M059J (cell line): Measurements from ENCODE around the gene ASTN2. TPM values are rescaled to one million over a fixed set of nuclear protein-coding genes. Genes with fewer than 3 reads are reported as not detected.
A peak's percentile ranks its signal among the peaks of the same experiment; 100 is the strongest.

Experiments
- DNase-seq: peaks from one replicate; pipeline ENCODE4 v3.0.0-alpha.2; 2012; ENCODE audit warnings: low read depth
- total RNA-seq: library from RNA; depleted of rRNA; stranded (reverse); fragments of >200 nt; shearing (Covaris generic); gene quantifications from 2 replicates; pipeline ENCODE4 v1.2.3, GENCODE V29; 2014

ASTN2 gene
- total RNA-seq, 1 experiment from 2014 or later = 4.2 TPM

DNA sequence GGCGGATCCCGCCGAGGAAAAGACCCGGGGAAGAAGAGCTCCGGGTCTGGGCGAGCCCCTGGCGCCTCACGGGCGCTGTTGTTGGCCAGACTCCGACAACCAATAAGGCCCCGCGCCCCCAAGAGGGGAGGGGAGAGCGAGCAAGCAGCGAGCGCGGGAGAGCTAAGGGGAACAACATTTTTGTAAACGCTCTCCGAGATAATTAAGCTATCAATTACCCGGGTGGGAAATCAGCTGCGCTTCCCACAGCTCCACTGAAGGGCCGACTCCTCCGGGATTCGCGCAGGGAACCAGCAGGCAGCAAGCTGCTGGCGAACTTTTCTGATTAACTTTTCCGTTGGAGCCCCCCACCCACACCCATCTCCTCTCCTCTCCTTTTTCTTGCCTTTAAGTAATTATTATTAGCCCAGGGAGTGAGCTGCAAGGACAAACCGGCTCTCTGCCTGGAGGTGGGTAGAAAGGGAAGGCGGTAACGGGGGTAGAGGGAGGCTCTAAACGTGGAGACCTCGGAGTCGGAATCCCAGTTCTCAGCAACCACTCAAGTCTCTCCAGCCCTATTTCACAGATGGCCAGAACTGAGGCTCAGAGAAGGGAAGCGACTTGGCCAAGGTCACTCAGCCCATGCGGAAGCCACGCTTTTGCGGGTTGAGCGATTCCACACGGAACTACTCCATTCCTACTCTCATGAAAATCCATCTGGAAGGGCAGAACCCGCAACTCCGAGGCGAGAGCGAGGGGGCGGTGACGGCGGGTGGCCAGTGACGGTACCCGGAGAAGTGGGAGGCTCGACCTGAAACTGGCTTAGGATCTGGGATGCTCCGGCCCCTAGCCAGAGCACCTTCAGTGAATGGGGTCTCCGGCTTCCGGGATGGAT lies 1.3 kb downstream of the ASTN2 start:
- DNase-seq = no peak

- DNase-seq = no peak
Observed at GRCh38 chr9:117412841-117413240, 2.0 kb downstream of the ASTN2 start.

DNA sequence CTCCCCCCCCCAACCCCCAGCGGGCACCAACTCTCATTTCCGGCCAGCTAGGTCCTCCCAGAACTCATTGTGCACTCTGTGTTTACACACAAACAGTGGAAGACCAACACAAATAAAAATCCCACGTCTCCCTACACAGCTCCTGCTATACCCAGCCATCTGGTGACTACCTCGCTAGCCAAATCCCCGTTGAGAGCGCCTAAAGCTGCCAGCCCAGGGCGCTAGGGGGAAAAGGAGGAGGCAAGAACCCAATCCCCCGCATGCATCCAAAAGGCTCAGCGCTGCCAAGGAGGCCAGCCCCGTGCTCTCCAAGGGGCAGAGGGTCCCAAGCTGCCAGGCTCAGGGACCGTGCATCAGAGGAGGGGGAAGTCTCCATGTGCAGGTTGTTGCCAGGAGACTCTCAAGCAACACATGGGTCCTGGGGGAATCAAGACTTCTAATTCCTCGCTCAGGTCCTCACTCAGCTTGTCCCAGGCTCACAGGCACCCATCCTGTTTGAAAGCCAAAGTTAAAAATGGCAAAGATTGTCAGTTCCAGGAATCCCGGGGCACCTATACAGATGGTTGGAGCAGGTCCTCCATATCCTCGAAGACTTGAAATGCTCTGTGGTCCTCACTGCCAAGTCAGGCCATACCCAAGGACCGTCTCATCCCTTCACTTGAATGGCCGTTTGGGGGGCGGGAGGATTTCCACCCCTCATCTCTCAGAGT lies 2.7 kb downstream of the ASTN2 start:
- no peak for DNase-seq

DNA sequence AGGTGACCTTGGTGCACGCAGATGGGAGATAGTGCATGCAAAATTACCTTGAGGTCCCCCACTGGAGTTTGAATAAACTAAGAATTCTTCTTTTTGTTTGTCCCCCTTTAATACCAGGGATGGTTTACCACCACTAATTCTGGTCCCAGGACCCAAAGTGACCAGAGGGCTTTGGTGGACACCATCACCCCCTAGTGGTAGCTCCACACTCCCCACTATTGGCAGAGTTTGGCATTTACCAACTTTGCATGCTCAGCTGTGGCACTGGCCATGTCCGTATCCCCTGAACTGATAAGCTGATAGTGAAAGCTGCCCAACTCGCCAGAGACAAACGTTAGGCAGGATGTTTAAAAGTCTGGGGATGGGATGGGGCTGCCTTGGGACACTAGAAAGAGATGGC lies 3.3 kb downstream of the ASTN2 start:
- peak; percentile 37 for DNase-seq

DNA sequence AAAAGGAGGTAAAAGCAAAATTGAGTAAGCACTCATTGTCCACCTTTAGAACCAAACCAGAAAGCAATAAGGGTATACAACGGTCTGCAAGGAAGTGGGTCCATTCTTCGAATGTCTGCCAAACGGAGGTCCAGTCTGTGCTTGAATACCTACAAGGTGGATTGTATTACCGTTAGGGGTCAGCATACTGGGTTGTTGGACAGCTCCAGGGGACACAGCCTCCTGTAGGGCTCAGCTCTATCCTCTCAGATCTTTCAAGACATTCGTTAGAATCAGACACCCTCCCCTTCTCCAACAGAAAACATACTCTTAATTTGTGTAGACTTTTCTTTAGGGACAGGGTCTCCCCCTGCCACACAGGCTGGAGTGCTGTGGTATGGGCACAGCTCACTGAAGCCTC lies 5.5 kb downstream of the ASTN2 start:
- no peak for DNase-seq

GRCh38 chr9:117407436-117408022 lies 7.3 kb downstream of the ASTN2 start:
- no peak for DNase-seq

DNA sequence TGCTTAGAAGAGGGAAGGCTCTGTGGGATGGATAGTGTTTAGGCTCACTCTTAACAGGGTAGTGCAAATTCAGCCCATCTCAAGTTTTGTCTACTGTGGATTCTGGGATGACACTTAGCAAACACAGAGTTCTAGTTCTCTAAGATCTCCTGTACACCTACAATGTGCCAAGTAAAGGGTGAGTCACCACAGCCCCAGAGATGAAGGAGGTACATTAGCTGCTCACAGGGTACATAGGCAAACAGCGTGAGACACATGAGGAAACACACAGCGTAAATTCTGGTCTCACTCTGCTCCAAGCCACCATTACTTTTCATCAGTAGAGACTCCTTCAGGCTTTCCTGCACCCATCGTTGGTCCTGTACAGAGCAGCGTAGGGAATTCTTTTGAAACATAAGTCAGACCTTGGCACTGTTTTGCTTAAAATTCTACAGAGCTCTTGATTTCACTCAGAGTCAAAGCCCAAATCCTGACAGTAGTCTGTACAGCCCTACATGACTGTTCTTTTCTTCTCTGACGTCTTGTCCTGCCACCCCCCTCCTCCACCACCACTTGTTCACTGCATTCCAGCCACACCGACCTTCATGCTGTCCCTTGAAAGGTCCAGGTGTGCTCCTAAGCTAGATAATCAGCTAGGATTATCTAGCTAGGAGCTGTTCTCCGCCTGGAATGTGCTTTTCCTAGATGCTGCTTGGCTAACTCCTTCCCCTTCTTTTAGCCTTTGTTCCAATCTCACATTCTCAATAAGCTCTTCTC lies 8.7 kb downstream of the ASTN2 start:
- DNase-seq = no peak

- DNase-seq = no peak
Observed at GRCh38 chr9:117403848-117404247, 11.0 kb downstream of the ASTN2 start.

DNA sequence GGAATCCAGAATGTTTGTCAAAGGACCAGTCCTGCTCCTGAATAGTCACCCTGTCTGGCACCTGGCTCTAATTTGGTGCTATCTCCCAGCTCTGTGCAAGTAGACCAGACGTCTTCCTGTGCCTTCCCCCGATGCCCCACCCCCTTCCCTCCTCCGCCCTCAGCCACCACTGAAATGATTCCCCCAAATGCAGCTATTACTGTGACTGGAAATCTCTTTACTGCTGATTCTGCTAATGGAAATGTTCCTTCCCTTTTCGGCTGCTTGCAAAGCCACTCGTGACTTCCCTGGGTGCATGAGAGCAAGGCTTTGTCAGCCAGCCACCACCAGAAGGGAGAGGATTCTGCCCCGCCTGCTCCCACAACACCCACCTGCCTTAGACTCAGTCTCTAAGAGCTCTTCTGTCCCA lies 11.4 kb downstream of the ASTN2 start:
- DNase-seq = no peak

GRCh38 chr9:117400171-117400570 lies 14.7 kb downstream of the ASTN2 start:
- no peak for DNase-seq

DNA sequence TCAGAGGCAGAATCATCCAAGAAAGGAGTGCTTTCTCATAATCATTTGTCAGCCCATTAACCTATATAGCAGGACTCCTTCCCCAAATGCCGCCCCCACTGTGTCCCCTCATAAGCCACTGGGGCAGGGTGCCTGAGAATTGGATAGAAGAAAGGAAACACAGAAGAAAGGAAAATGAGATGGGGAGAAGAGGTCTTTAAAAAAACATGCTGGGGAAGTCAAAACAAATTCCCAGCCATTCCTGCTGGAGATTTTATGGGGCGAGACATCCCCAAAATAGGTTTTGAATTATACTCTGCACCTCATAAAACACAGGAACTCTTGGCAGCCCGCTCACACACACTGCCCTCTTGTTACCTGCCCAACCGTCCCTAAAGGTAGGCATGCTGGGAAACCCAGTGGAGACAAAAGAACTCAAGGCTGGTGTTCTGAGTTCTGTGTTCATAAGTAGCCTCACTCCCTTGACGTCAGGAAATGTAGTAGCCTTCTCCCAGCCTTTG lies 19.7 kb downstream of the ASTN2 start:
- no peak for DNase-seq

- no peak for DNase-seq
Observed at GRCh38 chr9:117394655-117395054, 20.2 kb downstream of the ASTN2 start.

DNA sequence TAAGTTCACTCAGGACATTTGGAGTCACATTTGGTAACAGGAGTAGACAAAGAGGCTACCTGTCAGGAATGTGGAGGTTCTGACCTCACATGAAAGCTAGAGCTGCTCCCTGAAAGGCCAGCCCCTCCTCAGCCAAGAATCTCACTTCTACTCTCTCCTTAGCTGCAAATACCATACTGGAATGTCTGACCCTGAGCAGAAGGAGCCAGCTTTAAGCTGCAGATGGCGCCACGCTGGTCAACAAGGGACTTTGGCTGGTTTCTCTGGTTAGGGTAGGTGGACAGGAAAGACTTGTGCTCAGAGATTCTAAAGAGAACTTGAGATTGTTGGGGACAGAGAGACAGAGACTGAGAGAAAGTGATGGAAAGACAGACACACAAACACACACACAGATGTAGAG lies 21.9 kb downstream of the ASTN2 start:
- no peak for DNase-seq

DNA sequence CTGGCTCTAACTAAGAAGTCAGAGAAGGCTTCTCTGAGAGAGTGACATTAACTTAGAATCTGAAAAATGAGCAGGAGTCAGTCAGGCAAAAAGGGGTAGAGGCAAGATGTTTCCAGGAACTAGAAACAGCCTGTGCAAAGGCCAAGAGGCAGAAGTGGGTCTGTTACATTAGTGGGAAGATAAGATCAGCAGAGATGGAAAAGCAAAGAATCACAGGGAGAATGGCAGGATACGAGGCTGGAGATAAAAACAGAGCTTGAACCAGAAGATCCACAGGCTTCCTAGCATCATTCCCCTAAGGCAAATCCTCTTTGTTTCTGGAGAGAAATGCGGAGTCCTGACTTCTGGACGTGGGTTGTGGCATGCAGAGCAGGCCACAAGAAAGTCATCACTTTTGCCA lies 27.4 kb downstream of the ASTN2 start:
- DNase-seq = no peak

DNA sequence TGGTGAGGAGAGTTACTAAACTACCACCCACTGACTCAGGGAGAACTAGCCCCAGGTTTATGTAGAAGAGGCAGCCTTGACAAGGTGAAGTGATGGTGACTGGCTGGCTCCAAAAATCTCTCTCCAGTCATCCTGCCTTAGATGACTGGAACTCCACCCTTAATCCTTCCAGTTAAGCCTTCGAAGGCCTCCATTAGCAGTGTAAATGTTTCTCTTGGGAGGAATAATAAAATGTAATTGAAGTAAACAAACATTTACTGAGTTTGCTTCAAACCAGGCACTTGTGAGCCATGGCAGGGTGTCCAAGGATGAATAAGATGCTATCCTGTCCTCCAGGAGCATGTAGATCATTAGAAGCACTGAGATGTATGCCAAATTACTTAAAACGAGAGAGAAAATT lies 35.5 kb downstream of the ASTN2 start:
- no peak for DNase-seq

DNA sequence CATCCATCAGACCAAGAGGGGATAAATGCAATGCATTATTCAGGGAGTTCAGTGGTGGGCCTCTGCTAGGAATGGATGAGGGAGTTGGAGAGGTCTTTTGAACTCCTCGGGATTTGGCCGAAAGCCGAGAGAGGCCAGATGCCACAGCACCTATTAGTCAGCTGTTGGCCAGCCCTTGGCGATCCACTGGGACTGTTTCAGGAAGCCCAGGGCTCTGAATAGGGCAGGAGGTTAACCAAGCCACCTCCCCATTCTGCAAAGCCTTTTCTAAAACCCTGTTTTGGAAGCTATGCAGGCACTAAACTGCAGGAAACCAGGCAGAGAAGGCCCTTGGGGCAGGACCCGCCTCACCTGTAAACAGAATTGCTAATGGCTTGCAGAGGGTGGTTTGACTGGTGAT lies 37.8 kb downstream of the ASTN2 start:
- DNase-seq = peak; percentile 2

DNA sequence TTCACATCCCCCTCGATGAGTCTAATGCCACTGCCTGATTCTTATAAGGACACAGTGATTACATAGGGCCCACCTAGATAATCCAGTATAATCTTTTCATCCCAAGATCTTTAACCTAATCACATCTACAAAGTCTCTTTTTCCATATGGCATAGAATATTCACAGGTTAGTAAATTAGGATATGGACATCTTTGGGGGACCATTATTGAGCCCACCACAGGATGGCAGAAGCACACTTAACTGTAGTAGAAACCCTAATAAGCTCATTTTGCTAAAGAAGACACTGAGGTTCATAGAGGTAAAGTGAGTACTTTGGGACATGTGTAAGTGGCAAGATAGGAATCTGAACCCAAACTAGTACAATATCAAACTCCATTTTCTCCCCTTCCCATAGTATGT lies 38.9 kb downstream of the ASTN2 start:
- DNase-seq = no peak

- DNase-seq = no peak
Observed at GRCh38 chr9:117374076-117374725, 40.7 kb downstream of the ASTN2 start.

DNA sequence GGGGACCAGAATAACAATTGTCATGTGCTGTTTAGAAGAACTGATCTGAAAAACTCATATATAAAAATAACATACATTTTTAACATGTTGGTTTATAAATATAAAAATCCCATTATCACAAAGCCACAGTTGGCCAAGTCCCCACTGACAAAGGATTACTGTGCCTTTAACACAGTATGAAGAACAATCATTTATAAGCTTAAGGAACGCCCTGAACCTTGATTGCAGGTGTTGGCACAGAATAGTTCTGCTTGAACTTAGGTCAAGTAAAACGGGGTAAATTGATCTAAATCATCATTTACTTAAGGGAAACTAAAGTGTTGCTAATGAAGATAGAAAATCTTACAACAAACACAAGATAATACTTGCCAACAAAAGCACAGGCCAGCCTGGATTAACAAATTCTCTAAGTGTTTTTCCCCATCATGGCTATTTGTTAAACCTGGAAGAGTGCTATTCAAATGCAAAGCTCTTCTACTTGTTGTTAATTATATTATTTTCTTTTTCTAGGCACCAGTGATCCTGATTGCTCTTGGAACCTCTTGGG lies 46.1 kb downstream of the ASTN2 start:
- DNase-seq = no peak

DNA sequence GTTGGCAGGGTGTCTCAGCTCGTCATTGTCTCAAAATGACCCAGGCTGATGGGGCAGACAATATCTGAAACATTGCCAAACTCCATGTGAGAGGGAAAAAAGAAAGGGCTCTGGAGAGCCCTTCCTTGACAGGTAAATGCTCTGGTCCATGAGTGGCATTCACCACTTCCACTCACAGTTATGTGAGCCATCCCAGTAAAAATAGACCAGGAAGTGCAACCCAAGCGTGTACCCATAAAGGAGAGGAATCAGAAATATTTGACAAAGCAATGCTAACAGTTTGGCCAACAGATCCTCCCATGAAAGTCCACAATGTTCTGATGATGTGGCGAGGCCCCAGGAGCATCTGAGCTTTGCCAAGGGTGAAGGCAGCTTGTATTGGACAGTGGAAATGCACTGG lies 49.4 kb downstream of the ASTN2 start:
- no peak for DNase-seq

GRCh38 chr9:117363006-117363405 lies 51.9 kb downstream of the ASTN2 start:
- no peak for DNase-seq
